Pons (tissue), 1 donor: ENCODE data around the gene MKRN3.
A peak's percentile ranks its signal among the peaks of the same experiment; 100 is the strongest.

Source experiments
- DNase-seq: peaks from one replicate; pipeline ENCODE4 v3.0.0-alpha.2; 2016; ENCODE audit warnings: low spot score

MKRN3 gene

GRCh38 chr15:23565395-23566070, at the start of gene MKRN3:
Gene MKRN3, plus strand, starts transcription at chr15:23565674. Its CDS starts 109 bp downstream, at chr15:23565783.
- DNase-seq, result peak; percentile 57

- DNase-seq, result peak; percentile 74
Observed at GRCh38 chr15:23516866-23517265, 48.6 kb upstream of the MKRN3 start.

- DNase-seq, result peak; percentile 39
Observed at GRCh38 chr15:23518104-23518503, 47.4 kb upstream of the MKRN3 start.

GRCh38 chr15:23524816-23525215, 40.7 kb upstream of the MKRN3 start:
- no peak for DNase-seq

GRCh38 chr15:23529891-23530290, 35.6 kb upstream of the MKRN3 start:
- DNase-seq, result no peak

GRCh38 chr15:23532024-23532423, 33.5 kb upstream of the MKRN3 start:
- DNase-seq, result peak; percentile 71

GRCh38 chr15:23536659-23537058, 28.8 kb upstream of the MKRN3 start:
- DNase-seq, result no peak

GRCh38 chr15:23538648-23539047, 26.8 kb upstream of the MKRN3 start:
- no peak for DNase-seq

GRCh38 chr15:23539892-23540291, 25.6 kb upstream of the MKRN3 start:
- DNase-seq, result no peak

GRCh38 chr15:23546158-23546557, 19.3 kb upstream of the MKRN3 start:
- no peak for DNase-seq

- DNase-seq, result peak; percentile 66
Observed at GRCh38 chr15:23548071-23548470, 17.4 kb upstream of the MKRN3 start.

- DNase-seq, result no peak
Observed at GRCh38 chr15:23561914-23562313, 3.6 kb upstream of the MKRN3 start.

GRCh38 chr15:23564821-23565394, 566 bp upstream of the MKRN3 start:
- peak; percentile 46 for DNase-seq

- peak; percentile 68 for DNase-seq
Observed at GRCh38 chr15:23566071-23566554, 639 bp downstream of the MKRN3 start.

- no peak for DNase-seq
Observed at GRCh38 chr15:23566651-23567050, 1.2 kb downstream of the MKRN3 start.

- peak; percentile 98 for DNase-seq
Observed at GRCh38 chr15:23567921-23568320, 2.4 kb downstream of the MKRN3 start.

- DNase-seq, result peak; percentile 14
Observed at GRCh38 chr15:23569151-23569925, 3.9 kb downstream of the MKRN3 start.

- peak; percentile 82 for DNase-seq
Observed at GRCh38 chr15:23570486-23570885, 5.0 kb downstream of the MKRN3 start.

GRCh38 chr15:23572844-23573243, 7.4 kb downstream of the MKRN3 start:
- DNase-seq, result no peak

- no peak for DNase-seq
Observed at GRCh38 chr15:23574742-23575141, 9.3 kb downstream of the MKRN3 start.

- no peak for DNase-seq
Observed at GRCh38 chr15:23576061-23576460, 10.6 kb downstream of the MKRN3 start.

GRCh38 chr15:23578521-23579150, 13.2 kb downstream of the MKRN3 start:
- peak; percentile 12 for DNase-seq
